ENCODE data around the gene TTC27.

GRCh38 chr2:32820088-32820487 lies 192.2 kb downstream of the TTC27 start:
- TF ChIP-seq, protein P1, sequence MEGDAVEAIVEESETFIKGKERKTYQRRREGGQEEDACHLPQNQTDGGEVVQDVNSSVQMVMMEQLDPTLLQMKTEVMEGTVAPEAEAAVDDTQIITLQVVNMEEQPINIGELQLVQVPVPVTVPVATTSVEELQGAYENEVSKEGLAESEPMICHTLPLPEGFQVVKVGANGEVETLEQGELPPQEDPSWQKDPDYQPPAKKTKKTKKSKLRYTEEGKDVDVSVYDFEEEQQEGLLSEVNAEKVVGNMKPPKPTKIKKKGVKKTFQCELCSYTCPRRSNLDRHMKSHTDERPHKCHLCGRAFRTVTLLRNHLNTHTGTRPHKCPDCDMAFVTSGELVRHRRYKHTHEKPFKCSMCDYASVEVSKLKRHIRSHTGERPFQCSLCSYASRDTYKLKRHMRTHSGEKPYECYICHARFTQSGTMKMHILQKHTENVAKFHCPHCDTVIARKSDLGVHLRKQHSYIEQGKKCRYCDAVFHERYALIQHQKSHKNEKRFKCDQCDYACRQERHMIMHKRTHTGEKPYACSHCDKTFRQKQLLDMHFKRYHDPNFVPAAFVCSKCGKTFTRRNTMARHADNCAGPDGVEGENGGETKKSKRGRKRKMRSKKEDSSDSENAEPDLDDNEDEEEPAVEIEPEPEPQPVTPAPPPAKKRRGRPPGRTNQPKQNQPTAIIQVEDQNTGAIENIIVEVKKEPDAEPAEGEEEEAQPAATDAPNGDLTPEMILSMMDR (optimal IDR thresholded peaks at IDR 0.05 in 1 of 3, IDR thresholded peaks at IDR 0.05 in 1 of 3, conservative IDR thresholded peaks at IDR 0.05 in 1 of 3; ENCODE audit: extremely low read depth in 1 of 3, insufficient read depth in 2 of 3, low read length in 3 of 3): no peak
- TF ChIP-seq EZH2 (IDR thresholded peaks at IDR 0.05; ENCODE audit: low read length): no peak

Data from keratinocyte (primary cell).